Measurements from ENCODE around the gene TIMM21. TPM values are rescaled to one million over a fixed set of nuclear protein-coding genes. Genes with fewer than 3 reads are reported as not detected.

Gene TIMM21
- polyA plus RNA-seq, 3 donors, result 12.1 to 28.0 (median 23.1) TPM

Other genes with a start within 250 kb of the TIMM21 start
- gene FBXO15, start 689 bp upstream of the TIMM21 start, polyA plus RNA-seq, result under 1 TPM in 2 of 3 donors, not detected in 1; 0.31 to 0.83 TPM
- gene CYB5A, start 143.4 kb downstream of the TIMM21 start, polyA plus RNA-seq, result 100 to 1,000 TPM; 353 to 593 (median 389) TPM
- gene C18orf63, start 167.3 kb downstream of the TIMM21 start, polyA plus RNA-seq, result under 1 TPM in 1 of 3 donors, not detected in 2; 0.01 TPM